ENCODE results near the gene TAF15.
A peak's percentile ranks its signal among the peaks of the same experiment; 100 is the strongest.

The TAF15 gene

GRCh38 chr17:35821308-35821707, 12.0 kb downstream of the TAF15 start:
- no peak for DNase-seq (ENCODE audit: low read depth)

- DNase-seq (ENCODE audit: low read depth) = no peak
These were observed 15.9 kb downstream of the TAF15 start for GRCh38 chr17:35825206-35825605.

DNA sequence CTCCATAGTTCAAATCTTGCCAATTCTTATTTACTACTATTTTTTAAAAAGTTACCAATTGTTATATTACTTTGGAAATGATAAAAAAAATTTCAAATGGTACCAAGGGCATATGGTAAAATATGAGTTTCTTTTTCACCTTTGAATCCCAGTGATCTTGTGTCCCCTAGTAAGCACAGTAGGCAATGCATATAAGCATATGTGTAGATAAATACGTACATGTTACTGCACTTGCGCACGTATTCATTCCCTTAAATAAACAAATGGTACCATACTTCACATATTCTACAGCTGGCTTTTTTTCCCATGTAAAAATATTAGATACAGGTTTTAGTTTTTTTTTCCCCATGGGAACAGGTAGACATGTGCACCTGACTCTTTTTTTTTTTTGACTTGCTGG, 31.8 kb downstream of the TAF15 start:
- DNase-seq (ENCODE audit: low read depth) = no peak

DNA sequence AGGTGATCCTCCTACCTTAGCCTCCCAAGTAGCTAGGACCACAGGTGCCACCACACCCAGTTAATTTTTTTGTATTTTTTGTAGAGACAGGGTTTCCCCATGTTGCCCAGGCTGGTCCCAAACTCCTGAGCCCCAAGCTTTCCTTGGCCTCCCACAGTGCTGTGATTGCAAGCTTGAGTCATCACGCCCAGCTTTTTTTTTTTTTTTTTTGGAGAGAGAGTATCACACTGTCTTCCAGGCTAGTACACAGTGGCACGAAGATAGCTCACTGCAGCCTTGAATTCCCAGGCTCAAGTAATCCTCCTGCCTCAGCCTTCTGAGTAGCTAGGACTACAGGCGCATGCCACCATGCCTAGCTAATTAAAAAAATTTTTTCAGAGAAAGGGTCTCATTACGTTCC, 32.2 kb downstream of the TAF15 start:
- DNase-seq (ENCODE audit: low read depth) = no peak

GRCh38 chr17:35842239-35842638, 33.0 kb downstream of the TAF15 start:
- DNase-seq (ENCODE audit: low read depth) = no peak

DNA sequence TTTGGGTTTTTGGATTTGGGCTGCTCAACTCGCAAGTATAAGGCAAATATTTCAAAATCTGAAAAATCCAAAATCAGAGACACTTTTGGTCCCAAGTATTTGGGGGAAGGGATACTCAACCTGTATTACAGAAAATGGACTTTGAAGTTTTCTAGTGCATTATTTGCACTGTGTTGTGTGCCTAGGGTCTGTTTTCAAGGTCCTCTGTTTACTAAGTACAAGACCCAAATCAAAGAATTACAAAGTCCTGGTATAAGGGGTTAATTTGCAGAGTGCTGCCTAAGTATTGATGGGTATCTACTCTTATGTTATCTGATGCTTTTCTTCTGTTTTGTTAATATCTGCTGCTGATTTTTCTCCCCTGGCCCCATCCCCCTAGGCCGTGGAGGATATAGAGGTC, 34.4 kb downstream of the TAF15 start:
- DNase-seq (ENCODE audit: low read depth) = no peak

GRCh38 chr17:35844547-35844946, 35.3 kb downstream of the TAF15 start:
- DNase-seq (ENCODE audit: low read depth) = no peak

GRCh38 chr17:35846055-35846809, 36.9 kb downstream of the TAF15 start:
- DNase-seq (ENCODE audit: low read depth) = no peak

DNA sequence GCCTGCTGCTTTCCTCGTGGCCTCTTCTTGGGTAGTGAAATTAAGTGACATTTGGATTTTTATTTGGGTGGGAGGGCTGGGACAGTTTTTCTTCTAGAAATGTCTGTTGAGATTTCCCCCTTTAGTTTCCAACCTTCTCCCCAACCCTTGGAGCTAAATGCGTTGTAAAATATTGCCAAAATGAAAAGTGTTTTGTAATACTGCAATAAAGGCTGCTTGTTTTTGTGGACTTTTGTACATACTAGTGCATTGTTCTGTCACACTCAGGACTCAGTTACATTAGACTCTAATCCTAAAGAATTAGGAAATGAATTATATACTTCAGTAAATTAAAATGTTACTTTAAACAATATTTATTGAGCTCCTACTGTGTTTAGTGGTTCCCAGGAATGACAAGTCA, 37.7 kb downstream of the TAF15 start:
- no peak for DNase-seq (ENCODE audit: low read depth)

- DNase-seq (ENCODE audit: low read depth) = no peak
These were observed 38.5 kb downstream of the TAF15 start for GRCh38 chr17:35847633-35848373.

DNA sequence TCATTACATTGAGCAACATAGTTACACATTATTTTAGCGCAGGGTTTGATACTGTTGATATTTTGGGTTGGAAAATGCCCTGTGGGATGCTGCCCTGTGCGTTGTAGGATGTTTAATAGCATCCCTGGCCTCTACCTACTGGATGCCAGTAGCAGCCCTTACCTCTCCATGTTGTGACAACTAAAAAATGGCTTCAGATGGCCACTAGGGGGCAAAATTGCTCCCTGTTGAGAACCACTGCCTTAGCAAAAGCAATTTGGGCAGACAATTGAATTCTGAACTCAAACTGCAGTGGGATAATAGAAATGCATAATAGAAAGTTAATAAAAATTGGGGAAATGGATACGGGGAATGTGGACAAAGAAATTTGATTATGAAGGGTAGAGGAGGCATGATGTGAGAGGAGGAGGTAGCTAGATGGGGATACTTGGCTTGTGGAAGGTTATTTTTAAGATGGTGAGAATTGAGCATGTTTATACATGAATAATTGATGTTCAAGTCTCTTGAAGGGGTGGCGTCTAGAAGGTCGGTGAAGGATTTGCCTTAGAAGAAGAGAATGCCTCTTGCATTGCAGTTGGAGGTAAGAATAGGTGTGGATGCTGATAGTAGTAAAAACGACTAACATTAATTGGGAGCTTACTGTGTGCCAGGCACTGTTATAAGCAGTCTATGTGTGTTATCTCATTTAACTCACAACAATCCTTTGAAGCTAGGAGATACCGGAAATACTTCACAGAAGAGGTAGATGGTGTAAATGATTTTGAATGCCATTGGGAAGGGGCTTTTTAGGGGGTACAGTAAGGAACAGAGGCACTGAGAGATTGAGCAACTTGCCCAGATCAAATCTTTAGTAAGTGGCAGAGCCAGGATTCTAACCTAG, 40.4 kb downstream of the TAF15 start:
- peak; percentile 25 for DNase-seq (ENCODE audit: low read depth)

GRCh38 chr17:35855965-35856364, 46.7 kb downstream of the TAF15 start:
- no peak for DNase-seq (ENCODE audit: low read depth)

- no peak for DNase-seq (ENCODE audit: low read depth)
These were observed 47.3 kb downstream of the TAF15 start for GRCh38 chr17:35856603-35857002.

- DNase-seq (ENCODE audit: low read depth) = no peak
These were observed 55.6 kb downstream of the TAF15 start for GRCh38 chr17:35864853-35865252.

DNA sequence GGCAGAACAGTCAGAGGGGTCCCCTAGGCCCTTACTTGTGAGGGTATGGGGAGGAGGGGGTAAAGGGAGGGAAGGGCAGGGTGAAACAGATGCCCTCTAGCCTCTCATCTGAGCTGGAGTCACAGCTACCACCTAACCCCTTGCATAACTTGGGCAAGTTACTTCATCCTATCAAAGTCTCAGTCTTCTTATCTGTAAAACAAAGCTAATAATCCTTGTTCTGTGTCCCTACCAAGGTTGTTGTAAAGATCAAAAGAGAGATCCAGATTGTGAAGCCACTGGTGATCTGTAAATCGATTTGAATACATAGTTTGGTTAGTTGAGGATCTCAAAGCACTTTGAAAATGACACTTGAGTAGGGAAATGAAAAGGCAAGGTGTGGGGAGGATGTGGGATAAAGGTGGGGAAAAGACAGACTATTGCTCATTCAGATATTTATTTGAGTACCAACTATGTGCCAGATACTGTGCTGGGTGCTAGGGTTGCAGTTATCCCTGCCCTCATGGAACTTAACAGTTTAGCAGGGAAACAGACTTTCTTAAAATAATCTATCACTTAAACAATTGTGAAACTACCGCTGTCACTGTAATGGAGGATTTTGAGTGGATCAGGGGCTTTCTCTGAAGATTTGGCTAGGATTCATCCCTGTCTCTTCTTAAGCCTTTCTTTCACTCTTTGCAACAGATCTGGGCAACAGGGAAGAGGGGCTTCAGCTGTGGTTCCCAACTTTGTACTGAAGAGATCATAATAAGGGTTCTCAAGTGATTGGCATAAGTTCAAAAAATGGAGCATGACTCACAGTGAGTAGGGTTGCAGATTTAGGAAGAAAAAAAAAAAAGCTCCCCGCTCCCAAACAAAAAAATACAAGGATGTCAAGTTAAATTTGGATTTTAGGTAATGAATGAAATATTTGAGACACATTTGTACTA, 56.4 kb downstream of the TAF15 start:
- no peak for DNase-seq (ENCODE audit: low read depth)

DNA sequence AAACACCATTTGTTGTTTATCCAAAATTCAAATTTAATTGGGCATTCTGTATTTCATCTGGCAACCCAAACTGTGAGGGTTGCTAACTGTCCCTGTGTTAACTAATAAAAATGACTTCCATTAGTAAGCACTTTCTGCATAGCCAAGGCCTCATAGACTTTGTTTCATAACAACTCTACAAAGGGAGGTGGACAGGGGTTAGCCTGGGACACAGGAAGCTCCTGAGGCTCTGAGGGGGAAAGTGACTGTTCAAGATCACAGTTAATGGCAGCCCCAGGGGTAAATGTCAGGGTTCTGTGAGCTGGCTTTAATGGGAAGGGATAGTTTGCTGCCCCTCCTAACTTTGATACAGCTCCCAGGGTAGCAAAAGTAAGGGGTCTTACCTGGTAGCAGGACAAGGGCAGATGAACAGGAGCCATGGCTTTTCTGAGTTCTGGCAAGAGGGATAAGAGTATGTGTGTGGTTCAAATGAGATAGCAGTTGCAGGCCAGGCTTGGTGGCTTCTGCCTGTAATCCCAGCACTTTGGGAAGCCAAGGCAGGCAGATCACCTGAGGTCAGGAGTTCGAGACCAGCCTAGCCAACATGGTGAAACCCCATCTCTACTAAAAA, 57.2 kb downstream of the TAF15 start:
- no peak for DNase-seq (ENCODE audit: low read depth)

DNA sequence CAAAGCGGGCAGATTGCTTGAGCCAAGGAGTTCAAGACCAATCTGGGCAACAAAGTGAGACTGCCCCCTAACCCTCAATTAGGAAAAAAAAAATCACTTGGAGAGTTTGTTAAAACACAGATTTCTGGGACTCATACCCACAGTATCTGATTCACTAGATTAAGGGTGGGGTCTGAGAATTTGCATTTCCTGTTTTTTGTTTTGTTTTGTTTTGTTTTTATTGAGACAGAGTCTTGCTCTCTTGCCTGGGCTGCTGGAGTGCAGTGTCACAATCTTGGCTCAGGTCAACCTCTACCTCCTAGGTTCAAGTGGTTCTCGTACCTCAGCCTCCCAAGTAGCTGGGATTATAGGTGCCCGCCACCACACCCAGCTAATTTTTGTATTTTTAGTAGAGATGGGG, 58.3 kb downstream of the TAF15 start:
- no peak for DNase-seq (ENCODE audit: low read depth)

DNA sequence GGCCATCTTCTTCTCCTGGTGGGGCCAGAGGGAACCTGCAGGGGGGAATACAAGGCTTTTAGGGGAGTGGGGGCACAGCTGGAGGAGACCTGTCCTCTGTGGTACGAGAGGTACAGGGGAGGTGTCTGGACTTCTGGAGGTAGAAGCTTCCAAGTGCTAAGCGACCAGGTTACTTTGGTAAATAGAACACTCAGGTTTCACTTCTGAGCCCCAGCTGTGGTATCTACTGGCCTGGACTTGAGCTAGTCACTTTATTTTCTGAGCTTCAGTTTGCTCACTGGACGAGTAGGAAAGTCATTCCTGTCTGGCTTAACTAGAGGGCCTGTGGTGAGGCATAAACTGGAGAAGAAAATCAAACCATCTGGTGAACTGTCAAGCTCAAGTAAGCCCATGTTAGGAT, 59.5 kb downstream of the TAF15 start, which contains the start of gene HEATR9:
TSS of gene HEATR9 (minus strand) at position 155 of the 400 bp plus-strand sequence. CDS start at position 6, 149 bp downstream.
- DNase-seq (ENCODE audit: low read depth) = no peak

- DNase-seq (ENCODE audit: low read depth) = no peak
These were observed 61.9 kb downstream of the TAF15 start for GRCh38 chr17:35870906-35871819.
